Measurements from ENCODE around the gene NEK7.
"Not testable (repeated sequence)": the region's sequence is repeated elsewhere in the genome, so short reads cannot be mapped to it uniquely, and the experiment has no call there.

Gene NEK7

GRCh38 chr1:198130053-198130452 lies 26.7 kb upstream of the NEK7 start:
- DNase-seq, H3K4me3 Mint-ChIP-seq, H3K27me3 Mint-ChIP-seq, ATAC-seq, H3K27ac Mint-ChIP-seq: not testable (repeated sequence)
- H3K9me3 Mint-ChIP-seq: peaks cover 15 to 23% of the 10 kb centered on the region in 2 donors
- peaks cover 16% of the 10 kb centered on the region for H3K4me1 Mint-ChIP-seq

GRCh38 chr1:198132060-198132781 lies 24.6 kb upstream of the NEK7 start:
- DNase-seq (no peak), ATAC-seq (no peak)
- H3K4me1 Mint-ChIP-seq: peaks cover 16% of the 10 kb centered on the region

GRCh38 chr1:198134252-198134651 lies 22.5 kb upstream of the NEK7 start:
- DNase-seq (no peak), ATAC-seq (peak; percentile 53)
- Mint-ChIP-seq H3K27me3 (no peaks in the 10 kb centered on the region), H3K27ac (no peak overlapping the region), H3K4me3 (no peak overlapping the region), H3K9me3 (peaks cover 20 to 50% of the 10 kb centered on the region in 2 donors), H3K4me1 (peaks cover 5% of the 10 kb centered on the region)

More at GRCh38 chr1:198132060-198132781, 24.6 kb upstream of the NEK7 start:
- Mint-ChIP-seq H3K27me3 (no peaks in the 10 kb centered on the region), H3K27ac (no peak overlapping the region), H3K9me3 (peaks cover 20 to 38% of the 10 kb centered on the region in 2 donors), H3K4me3 (no peak overlapping the region)

- Mint-ChIP-seq H3K27me3 (no peaks in the 10 kb centered on the region), H3K27ac (no peak overlapping the region), H3K9me3 (peaks cover 25 to 59% of the 10 kb centered on the region in 2 donors), H3K4me1 (peaks cover 5% of the 10 kb centered on the region), H3K4me3 (no peak overlapping the region)
- ATAC-seq (no peak), DNase-seq (no peak)
Measured at GRCh38 chr1:198135366-198135765, 21.4 kb upstream of the NEK7 start.

- peaks cover 6% of the 10 kb centered on the region for H3K4me1 Mint-ChIP-seq
- ATAC-seq (no peak), DNase-seq (no peak)
- no peak overlapping the region for H3K4me3 Mint-ChIP-seq
- H3K9me3 Mint-ChIP-seq: peaks cover 6 to 22% of the 10 kb centered on the region in 2 donors
- H3K27me3 Mint-ChIP-seq: no peaks in the 10 kb centered on the region
- H3K27ac Mint-ChIP-seq: no peak overlapping the region
Measured at GRCh38 chr1:198141668-198142351, 15.0 kb upstream of the NEK7 start.

- DNase-seq (no peak), ATAC-seq (no peak)
- peaks cover 6% of the 10 kb centered on the region for H3K4me1 Mint-ChIP-seq
- peak overlapping the region in 1 of 2 donors; percentile 54 for H3K4me3 Mint-ChIP-seq
- H3K9me3 Mint-ChIP-seq: peaks cover 11 to 14% of the 10 kb centered on the region in 2 donors
- no peaks in the 10 kb centered on the region for H3K27me3 Mint-ChIP-seq
- no peak overlapping the region for H3K27ac Mint-ChIP-seq
Measured at GRCh38 chr1:198143797-198144196, 13.0 kb upstream of the NEK7 start.

- no peak for ATAC-seq
- peaks cover 6% of the 10 kb centered on the region for H3K4me1 Mint-ChIP-seq
- peaks cover 0 to 5% of the 10 kb centered on the region in 2 donors for H3K9me3 Mint-ChIP-seq
- no peaks in the 10 kb centered on the region for H3K27me3 Mint-ChIP-seq
- DNase-seq: no peak
- no peak overlapping the region for H3K4me3 Mint-ChIP-seq
- H3K27ac Mint-ChIP-seq: no peak overlapping the region
Measured at GRCh38 chr1:198147216-198147615, 9.6 kb upstream of the NEK7 start.

GRCh38 chr1:198150369-198150768 lies 6.4 kb upstream of the NEK7 start:
- peaks cover 0 to 5% of the 10 kb centered on the region in 2 donors for H3K9me3 Mint-ChIP-seq
- peaks cover 2% of the 10 kb centered on the region for H3K4me1 Mint-ChIP-seq
- ATAC-seq (no peak), DNase-seq (no peak)
- no peak overlapping the region for H3K4me3 Mint-ChIP-seq
- no peak overlapping the region for H3K27ac Mint-ChIP-seq
- H3K27me3 Mint-ChIP-seq: no peaks in the 10 kb centered on the region

GRCh38 chr1:198151688-198152087 lies 5.1 kb upstream of the NEK7 start:
- no peak for DNase-seq
- ATAC-seq: no peak
- H3K27ac Mint-ChIP-seq: no peak overlapping the region
- peaks cover 0 to 5% of the 10 kb centered on the region in 2 donors for H3K9me3 Mint-ChIP-seq
- H3K4me3 Mint-ChIP-seq: no peak overlapping the region
- H3K27me3 Mint-ChIP-seq: no peaks in the 10 kb centered on the region
- peaks cover 10% of the 10 kb centered on the region for H3K4me1 Mint-ChIP-seq

GRCh38 chr1:198153103-198153502 lies 3.7 kb upstream of the NEK7 start:
- Mint-ChIP-seq H3K4me3 (no peak overlapping the region), H3K27ac (no peak overlapping the region), H3K4me1 (peaks cover 10% of the 10 kb centered on the region), H3K9me3 (no peaks in the 10 kb centered on the region), H3K27me3 (no peaks in the 10 kb centered on the region)
- DNase-seq (no peak), ATAC-seq (no peak)

GRCh38 chr1:198153804-198154203 lies 3.0 kb upstream of the NEK7 start:
- H3K4me1 Mint-ChIP-seq: peaks cover 10% of the 10 kb centered on the region
- H3K9me3 Mint-ChIP-seq: no peaks in the 10 kb centered on the region
- H3K27me3 Mint-ChIP-seq: no peaks in the 10 kb centered on the region
- DNase-seq (no peak), ATAC-seq (no peak)
- H3K4me3 Mint-ChIP-seq: no peak overlapping the region
- no peak overlapping the region for H3K27ac Mint-ChIP-seq

GRCh38 chr1:198155253-198155652 lies 1.5 kb upstream of the NEK7 start:
- H3K4me3 Mint-ChIP-seq: no peak overlapping the region
- no peaks in the 10 kb centered on the region for H3K27me3 Mint-ChIP-seq
- DNase-seq (no peak), ATAC-seq (no peak)
- no peak overlapping the region for H3K27ac Mint-ChIP-seq
- no peaks in the 10 kb centered on the region for H3K9me3 Mint-ChIP-seq
- peaks cover 17% of the 10 kb centered on the region for H3K4me1 Mint-ChIP-seq

- H3K27me3 Mint-ChIP-seq: no peaks in the 10 kb centered on the region
- peaks cover 27% of the 10 kb centered on the region for H3K4me1 Mint-ChIP-seq
Measured at GRCh38 chr1:198156111-198156744, 570 bp upstream of the NEK7 start.

GRCh38 chr1:198157241-198157846 lies 546 bp downstream of the NEK7 start:
- ATAC-seq (peak; percentile 68), DNase-seq (peak; percentile 82 to 90)
- no peaks in the 10 kb centered on the region for H3K27me3 Mint-ChIP-seq
- no peaks in the 10 kb centered on the region for H3K9me3 Mint-ChIP-seq
- H3K4me1 Mint-ChIP-seq: peaks cover 38% of the 10 kb centered on the region
- H3K4me3 Mint-ChIP-seq: peak overlapping the region; percentile 97 to 100
- peak overlapping the region; percentile 97 to 99 for H3K27ac Mint-ChIP-seq

More at GRCh38 chr1:198156111-198156744, 570 bp upstream of the NEK7 start:
- Mint-ChIP-seq H3K27ac (peak overlapping the region; percentile 96), H3K9me3 (no peaks in the 10 kb centered on the region), H3K4me3 (peak overlapping the region; percentile 97 to 100)
- peak; percentile 75 to 79 for DNase-seq
- peak; percentile 27 for ATAC-seq

GRCh38 chr1:198157847-198158725 lies 1.3 kb downstream of the NEK7 start:
- H3K4me3 Mint-ChIP-seq: peak overlapping the region; percentile 97 to 100
- DNase-seq (peak in 1 of 2 donors; percentile 55), ATAC-seq (peak; percentile 30)
- H3K27me3 Mint-ChIP-seq: no peaks in the 10 kb centered on the region
- H3K27ac Mint-ChIP-seq: peak overlapping the region; percentile 97 to 99
- H3K9me3 Mint-ChIP-seq: no peaks in the 10 kb centered on the region
- H3K4me1 Mint-ChIP-seq: peaks cover 44% of the 10 kb centered on the region

All from stimulated activated naive CD8-positive, alpha-beta T cell treated with anti-CD3 and anti-CD28 coated beads, Interleukin-15, amount 100 ng/mL, for 72 hours (primary cell).